Ovary (tissue), 9 donors: ENCODE data around the gene ZNF213. TPM values are rescaled to one million over a fixed set of nuclear protein-coding genes. Genes with fewer than 3 reads are reported as not detected.
"Not testable (repeated sequence)": the region's sequence is repeated elsewhere in the genome, so short reads cannot be mapped to it uniquely, and the experiment has no call there.

Source experiments
- DNase-seq, 5 donors: peaks; one replicate each; pipeline ENCODE4 v3.0.0-alpha.2; 2019 to 2020
- H3K27ac ChIP-seq, 2 donors: fragments of 200-600 bp; one replicate each; pipeline versions ENCODE4 v1.5.1 to v1.8.0; 2019 to 2022
- H3K27me3 ChIP-seq: fragments of 200-600 bp; one replicate; pipeline ENCODE4 v1.8.0; 2022
- H3K36me3 ChIP-seq: fragments of 200-600 bp; sonication (generic); one replicate; pipeline ENCODE4 v1.5.1; 2019
- H3K4me1 ChIP-seq: one replicate; pipeline ENCODE4 v1.8.1; 2013; ENCODE audit warnings: mild to moderate bottlenecking, moderate library complexity; ENCODE audit not compliant: insufficient read depth
- H3K4me3 ChIP-seq: fragments of 200-600 bp; sonication (generic); one replicate; pipeline ENCODE4 v1.5.1; 2017
- H3K9me3 ChIP-seq, 2 donors: fragments of 200-600 bp in 1 of 2; sonication (generic) in 1 of 2; one replicate each; pipeline versions ENCODE4 v1.5.1 to v1.8.1; 2013 to 2019; ENCODE audit warnings: mild to moderate bottlenecking in 1 of 2, moderate library complexity in 1 of 2
- CTCF ChIP-seq, 3 donors: fragments of 450-650 bp in 2 of 3; fragments of 200-600 bp in 1 of 3; IDR thresholded peaks; one replicate each; pipeline versions ENCODE4 v1.5.1 to v1.8.0; 2016 to 2022; ENCODE audit warnings: antibody characterized with exemption in 3 of 3, mild to moderate bottlenecking in 1 of 3
- EP300 ChIP-seq: sonication (generic); formaldehyde crosslinking; IDR thresholded peaks from one replicate; pipeline ENCODE4 v1.6.1; 2017; ENCODE audit warnings: antibody characterized with exemption
- POLR2A ChIP-seq: fragments of 450-650 bp; IDR thresholded peaks from one replicate; pipeline ENCODE4 v1.6.1; 2017; ENCODE audit warnings: antibody characterized with exemption, mild to moderate bottlenecking, moderate library complexity
- WGBS, 3 donors: extraction: QIAGEN DNeasy Blood & Tissue Kit in 1 of 3; methylation state at CpG; one replicate each; pipeline versions ENCODE4 v1.1.5 to v1.1.7; 2013 to 2017; 5-methylcytosine and 5-hydroxymethylcytosine counted together
- intact Hi-C, 4 donors: fragments of 100-400 bp; cut with DNase I; formaldehyde crosslinking; loops; one replicate each; pipeline versions ENCODE4 v1.11.0 to v1.15.1; 2022 to 2023
- polyA plus RNA-seq, 2 donors: library from polyadenylated mRNA; stranded (reverse); fragments of 200-250 nt in 1 of 2; fragments of 350-450 nt in 1 of 2; fragmentation: Illumina TruSeq in 1 of 2; extraction: RNeasy Lipid Tissue Mini Kit (QIAGEN cat#74804) in 1 of 2; gene quantifications; one replicate each; pipeline ENCODE4 v1.2.3, GENCODE V29; 2013 to 2014
- total RNA-seq, 7 donors: library from RNA; depleted of rRNA in 2 of 7; stranded (reverse); fragments of >200 nt in 2 of 7; fragmentation: NEBNext Ultra II Directional in 3 of 7; extraction: Animal tissue kit (Norgen Biotek cat#: 25700) in 3 of 7; gene quantifications; one replicate each; pipeline versions ENCODE4 v1.1.0 to v1.2.4, GENCODE V29; 2016 to 2023
- donor health status: DM: no; HTN: no; CAD: no; lungs with moderate emphysema.
- donor health status: DM: no; HTN: no; CAD: no.
- donor health status: Bipolar disorder and iron deficiency.
- donor health status: DM: yes; HTN: yes; CAD: no.
- donor health status: DM: no; HTN: no; CAD: no.
- donor health status: DM: yes; HTN: yes; CAD: no.

The ZNF213 gene
- total and polyA plus RNA-seq, 9 donors, result 0.95 to 18.9 (median 11.4) TPM

- H3K4me3 ChIP-seq, result no peak overlapping the region
- DNase-seq, result no peak
Measured at GRCh38 chr16:3180445-3180878, 45.6 kb downstream of the ZNF213 start.

GRCh38 chr16:3182293-3182607 is 47.4 kb downstream of the ZNF213 start:
- H3K27ac ChIP-seq, H3K4me3 ChIP-seq, H3K36me3 ChIP-seq, H3K27me3 ChIP-seq, H3K4me1 ChIP-seq, intact Hi-C loops, H3K9me3 ChIP-seq, DNase-seq: not testable (repeated sequence)
- 28 to 41% (median 35%) methylated on average over 8 of the region's 8 CpGs for WGBS, 3 donors

More at GRCh38 chr16:3180445-3180878, 45.6 kb downstream of the ZNF213 start:
- Histone ChIP-seq H3K9me3 (peaks cover 0 to 9% of the 10 kb centered on the region in 2 donors), H3K4me1 (no peaks in the 10 kb centered on the region), H3K36me3 (no peaks in the 10 kb centered on the region), H3K27ac (no peak overlapping the region), H3K27me3 (no peaks in the 10 kb centered on the region)
- WGBS, 3 donors, result 26 to 63% (median 62%) methylated on average over 21 of the region's 21 CpGs
- intact Hi-C loops, result no loop called here
- TF ChIP-seq CTCF (IDR thresholded peaks at IDR 0.05), result no peak
- no peak for TF ChIP-seq EP300
- no peak for TF ChIP-seq POLR2A

- H3K4me3 ChIP-seq, result no peak overlapping the region
- H3K4me1 ChIP-seq, result no peaks in the 10 kb centered on the region
- peaks cover 0 to 9% of the 10 kb centered on the region in 2 donors for H3K9me3 ChIP-seq
- no peak for TF ChIP-seq CTCF (IDR thresholded peaks at IDR 0.05)
- TF ChIP-seq POLR2A, result no peak
- TF ChIP-seq EP300, result no peak
- H3K27ac ChIP-seq, result no peak overlapping the region
- intact Hi-C loops, result no loop called here
- no peak for DNase-seq
- H3K36me3 ChIP-seq, result no peaks in the 10 kb centered on the region
- WGBS, 3 donors, result 1% methylated on average over 35 to 72 of the region's 72 CpGs
- no peaks in the 10 kb centered on the region for H3K27me3 ChIP-seq
Measured at GRCh38 chr16:3182608-3183444, 48.0 kb downstream of the ZNF213 start.

GRCh38 chr16:3183445-3184139 is 48.8 kb downstream of the ZNF213 start:
- no peak overlapping the region for H3K27ac ChIP-seq
- H3K4me3 ChIP-seq, result no peak overlapping the region
- H3K36me3 ChIP-seq, result no peaks in the 10 kb centered on the region
- no peaks in the 10 kb centered on the region for H3K4me1 ChIP-seq
- H3K9me3 ChIP-seq, result peaks cover 0 to 9% of the 10 kb centered on the region in 2 donors
- 3 to 5% (median 3%) methylated on average over 42 of the region's 42 CpGs for WGBS, 3 donors
- no peak for DNase-seq
- no peaks in the 10 kb centered on the region for H3K27me3 ChIP-seq
- TF ChIP-seq EP300 (no peak), CTCF (IDR thresholded peaks at IDR 0.05) (no peak), POLR2A (no peak)
- intact Hi-C loops, result no loop called here
